Measurements from ENCODE around the gene KRT2.

Gene KRT2

DNA sequence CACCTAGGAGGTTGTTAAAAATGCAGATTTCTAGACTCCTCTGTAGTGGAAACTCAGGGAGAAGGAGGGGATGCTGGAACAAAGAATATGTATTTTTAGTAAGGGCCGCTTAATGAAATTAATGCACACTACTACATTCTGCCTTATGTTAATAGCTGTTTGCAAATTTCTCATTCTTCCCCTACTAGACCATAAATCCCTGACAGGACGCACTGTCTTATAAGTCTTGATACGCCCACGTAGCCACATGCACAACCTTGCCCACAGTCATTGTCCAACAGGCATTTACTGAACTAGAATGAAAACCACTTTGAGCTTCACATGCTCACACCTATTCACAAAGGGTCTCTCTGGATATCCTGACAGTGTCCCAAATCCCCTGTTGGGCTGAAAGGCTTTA lies 10.5 kb downstream of the KRT2 start:
- no peak for DNase-seq
- Mint-ChIP-seq H3K27me3 (peaks cover 6 to 17% of the 10 kb centered on the region in 2 donors), H3K4me1 (ENCODE audit: low read depth in 2 of 2) (peaks cover 38 to 41% of the 10 kb centered on the region in 2 donors), H3K4me3 (no peak overlapping the region), H3K9me3 (peaks cover 2 to 9% of the 10 kb centered on the region in 2 donors), H3K36me3 (ENCODE audit: insufficient read depth) (peaks cover 11% of the 10 kb centered on the region), H3K27ac (peak overlapping the region; percentile 78 to 97)
- no peak for ATAC-seq (replicated peaks)

DNA sequence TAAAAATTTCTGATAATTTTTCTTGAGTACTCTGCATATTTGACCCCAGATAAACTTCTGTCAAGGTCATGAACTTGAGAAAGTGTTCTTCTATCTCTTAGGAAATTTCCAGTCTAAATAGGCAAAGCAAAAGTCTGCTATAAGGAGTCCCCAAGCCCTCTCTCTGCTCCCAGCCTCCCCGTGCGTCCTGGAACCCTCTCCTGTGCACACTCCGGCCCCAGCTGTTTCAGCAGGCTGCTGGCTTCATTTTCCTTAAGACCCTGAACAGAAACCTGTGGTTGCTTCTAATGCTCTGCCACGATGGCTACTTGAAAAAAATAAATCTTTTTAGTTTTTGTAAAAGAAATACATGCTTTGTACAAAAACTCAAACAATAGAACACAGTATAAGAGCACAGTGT lies 14.7 kb downstream of the KRT2 start:
- Mint-ChIP-seq H3K4me3 (no peak overlapping the region), H3K9me3 (no peaks in the 10 kb centered on the region), H3K27me3 (peaks cover 6 to 39% of the 10 kb centered on the region in 2 donors), H3K36me3 (ENCODE audit: insufficient read depth) (no peaks in the 10 kb centered on the region), H3K4me1 (ENCODE audit: low read depth in 2 of 2) (peaks cover 22 to 33% of the 10 kb centered on the region in 2 donors), H3K27ac (peak overlapping the region in 1 of 2 donors; percentile 26)
- DNase-seq, result no peak
- ATAC-seq (replicated peaks), result no peak

DNA sequence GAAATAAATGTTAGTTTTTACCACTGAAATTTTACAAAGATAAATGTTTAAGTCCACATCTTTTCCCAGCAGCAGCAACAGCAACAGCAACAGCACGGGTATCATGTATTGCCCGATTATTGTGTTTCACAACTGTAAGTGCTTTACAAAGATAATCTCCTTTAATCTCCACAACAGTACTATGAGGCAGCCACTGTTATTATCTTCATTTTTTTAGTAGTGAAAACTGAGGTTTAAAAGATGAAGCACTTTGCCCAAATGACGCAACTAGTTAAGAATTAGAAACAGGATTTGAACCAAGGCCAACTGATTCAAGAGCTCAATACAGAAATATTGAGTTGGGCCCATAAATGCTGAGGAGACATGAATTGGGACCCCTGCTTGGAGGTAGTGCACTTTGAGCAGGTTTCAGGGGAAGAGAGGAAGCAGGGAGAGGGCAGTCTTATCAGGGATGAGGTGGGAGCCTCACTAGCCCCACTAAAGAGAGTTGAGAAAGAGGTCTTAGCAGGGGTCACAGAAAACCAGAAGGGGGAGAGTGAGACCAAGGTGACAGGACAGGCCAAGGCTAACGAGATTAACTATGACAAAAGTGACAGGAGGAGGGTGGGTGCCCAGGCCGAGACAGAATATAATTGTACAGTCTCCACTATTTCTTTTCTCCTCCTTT lies 15.3 kb downstream of the KRT2 start:
- ATAC-seq (replicated peaks) (no peak), DNase-seq (no peak)
- Mint-ChIP-seq H3K9me3 (no peaks in the 10 kb centered on the region), H3K36me3 (ENCODE audit: insufficient read depth) (no peaks in the 10 kb centered on the region), H3K4me1 (ENCODE audit: low read depth in 2 of 2) (peaks cover 22 to 34% of the 10 kb centered on the region in 2 donors), H3K4me3 (no peak overlapping the region), H3K27me3 (peaks cover 6 to 39% of the 10 kb centered on the region in 2 donors), H3K27ac (peak overlapping the region in 1 of 2 donors; percentile 26)

DNA sequence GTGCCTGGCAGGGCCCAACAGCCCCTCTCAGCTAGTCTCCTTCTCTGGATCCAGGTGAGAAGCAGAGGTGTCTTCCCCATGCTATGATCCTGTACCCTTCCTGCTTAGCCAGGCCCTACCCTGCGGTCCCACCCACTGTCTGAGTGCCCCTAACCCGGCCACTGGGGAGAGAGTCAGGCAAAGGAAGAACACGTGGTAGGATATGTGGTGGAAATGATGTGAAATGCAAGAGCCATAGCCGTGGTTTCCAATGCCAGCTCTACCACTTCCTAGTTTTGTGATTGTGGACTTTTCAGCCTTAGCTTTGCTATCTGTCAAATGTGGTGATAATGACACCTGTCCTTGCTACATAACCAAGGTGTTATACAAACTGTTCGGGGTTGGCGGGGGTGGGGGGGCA lies 15.8 kb downstream of the KRT2 start:
- Mint-ChIP-seq H3K4me1 (ENCODE audit: low read depth in 2 of 2) (peaks cover 20 to 29% of the 10 kb centered on the region in 2 donors), H3K27ac (no peak overlapping the region), H3K27me3 (peaks cover 6 to 39% of the 10 kb centered on the region in 2 donors), H3K9me3 (no peaks in the 10 kb centered on the region), H3K36me3 (ENCODE audit: insufficient read depth) (no peaks in the 10 kb centered on the region), H3K4me3 (no peak overlapping the region)
- ATAC-seq (replicated peaks) (peak; percentile 62), DNase-seq (no peak)

DNA sequence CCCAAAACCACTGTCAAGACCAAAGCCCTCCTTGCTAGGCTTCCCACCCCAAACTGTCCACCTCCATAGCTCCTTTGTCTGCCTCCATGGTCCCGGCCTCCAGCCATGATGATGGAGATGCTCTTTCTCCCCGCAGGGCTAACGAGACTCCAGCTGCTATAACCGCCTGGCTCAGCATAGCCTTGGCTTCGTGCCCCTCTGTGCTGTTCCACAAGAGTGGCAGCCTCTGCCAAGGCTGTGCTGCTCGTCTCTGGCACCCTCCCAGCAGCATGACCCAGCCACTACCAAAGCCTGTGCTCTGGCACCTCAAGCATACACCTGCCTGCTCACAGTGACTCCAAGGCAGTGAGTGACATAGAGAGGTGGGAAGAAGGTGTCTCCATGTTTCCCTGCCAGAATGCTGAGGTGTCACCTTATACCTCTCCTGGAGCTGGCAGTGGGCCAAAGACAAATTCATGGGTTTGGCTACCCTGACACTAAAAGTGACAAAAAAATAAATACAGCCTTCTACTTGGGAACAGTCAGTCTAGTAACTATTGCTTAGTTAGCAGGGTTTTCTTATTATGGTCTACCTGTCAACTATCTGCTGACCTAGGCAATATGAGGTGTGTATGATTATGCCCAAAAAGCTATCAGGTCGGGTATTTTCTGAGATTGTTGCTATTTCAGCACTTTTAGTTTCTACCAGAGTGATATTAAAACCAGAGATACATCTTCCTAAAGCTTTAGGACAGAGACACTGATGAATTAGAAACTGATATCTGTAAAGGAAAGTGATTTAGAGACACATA lies 17.6 kb downstream of the KRT2 start:
- H3K27ac Mint-ChIP-seq, result peak overlapping the region in 1 of 2 donors; percentile 20
- H3K9me3 Mint-ChIP-seq, result no peaks in the 10 kb centered on the region
- peak overlapping the region in 1 of 2 donors; percentile 28 for H3K4me3 Mint-ChIP-seq
- H3K36me3 Mint-ChIP-seq (ENCODE audit: insufficient read depth), result no peaks in the 10 kb centered on the region
- DNase-seq, result no peak
- peaks cover 6 to 49% of the 10 kb centered on the region in 2 donors for H3K27me3 Mint-ChIP-seq
- no peak for ATAC-seq (replicated peaks)
- peaks cover 30 to 41% of the 10 kb centered on the region in 2 donors for H3K4me1 Mint-ChIP-seq (ENCODE audit: low read depth in 2 of 2)

DNA sequence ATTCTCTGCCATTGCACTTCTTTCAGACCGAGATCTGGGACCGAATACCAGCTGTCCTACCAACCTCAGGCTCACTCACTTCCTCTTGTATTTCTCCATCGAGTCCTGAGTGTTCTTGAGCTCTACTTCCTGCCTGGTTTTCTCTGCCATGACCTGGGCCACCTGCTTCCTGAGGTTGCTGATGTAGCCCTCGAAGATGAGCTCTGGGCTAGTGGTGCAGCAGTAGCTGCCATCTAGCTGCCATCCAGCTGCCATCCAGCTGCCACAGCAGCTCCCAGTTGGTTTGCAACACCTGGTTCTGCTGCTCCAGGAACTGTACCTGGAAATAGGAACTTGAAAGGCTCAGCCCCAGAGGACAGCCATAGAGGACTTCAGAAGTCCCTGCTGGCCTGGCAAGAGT lies 18.6 kb downstream of the KRT2 start:
- no peaks in the 10 kb centered on the region for H3K9me3 Mint-ChIP-seq
- DNase-seq, result no peak
- no peaks in the 10 kb centered on the region for H3K36me3 Mint-ChIP-seq (ENCODE audit: insufficient read depth)
- H3K4me3 Mint-ChIP-seq, result peak overlapping the region in 1 of 2 donors; percentile 10
- peak; percentile 37 for ATAC-seq (replicated peaks)
- no peak overlapping the region for H3K27ac Mint-ChIP-seq
- H3K4me1 Mint-ChIP-seq (ENCODE audit: low read depth in 2 of 2), result peaks cover 30 to 44% of the 10 kb centered on the region in 2 donors
- H3K27me3 Mint-ChIP-seq, result peaks cover 3 to 53% of the 10 kb centered on the region in 2 donors

DNA sequence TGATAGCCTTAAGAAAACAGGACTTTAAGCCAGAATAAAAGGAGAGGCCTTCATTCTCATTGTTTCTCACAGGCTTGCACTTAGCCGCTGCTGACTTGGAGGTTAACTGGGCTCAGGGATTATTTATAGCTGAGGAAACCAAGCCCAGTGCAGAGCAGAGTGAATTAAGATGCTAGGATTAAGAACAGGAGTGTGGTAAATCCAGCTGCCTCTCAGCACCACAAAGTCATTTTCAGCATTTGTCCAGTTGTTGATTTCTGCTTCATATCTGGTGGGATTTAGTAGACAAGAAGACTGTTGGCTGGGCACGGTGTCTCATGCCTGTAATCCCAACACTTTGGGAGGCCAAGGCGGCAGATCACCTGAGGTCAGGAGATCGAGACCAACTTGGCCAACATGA lies 19.4 kb downstream of the KRT2 start:
- Mint-ChIP-seq H3K27me3 (peaks cover 0 to 57% of the 10 kb centered on the region in 2 donors), H3K36me3 (ENCODE audit: insufficient read depth) (no peaks in the 10 kb centered on the region), H3K27ac (peak overlapping the region in 1 of 2 donors; percentile 35), H3K4me3 (no peak overlapping the region), H3K4me1 (ENCODE audit: low read depth in 2 of 2) (peaks cover 30 to 46% of the 10 kb centered on the region in 2 donors), H3K9me3 (no peaks in the 10 kb centered on the region)
- DNase-seq, result no peak
- ATAC-seq (replicated peaks), result no peak

DNA sequence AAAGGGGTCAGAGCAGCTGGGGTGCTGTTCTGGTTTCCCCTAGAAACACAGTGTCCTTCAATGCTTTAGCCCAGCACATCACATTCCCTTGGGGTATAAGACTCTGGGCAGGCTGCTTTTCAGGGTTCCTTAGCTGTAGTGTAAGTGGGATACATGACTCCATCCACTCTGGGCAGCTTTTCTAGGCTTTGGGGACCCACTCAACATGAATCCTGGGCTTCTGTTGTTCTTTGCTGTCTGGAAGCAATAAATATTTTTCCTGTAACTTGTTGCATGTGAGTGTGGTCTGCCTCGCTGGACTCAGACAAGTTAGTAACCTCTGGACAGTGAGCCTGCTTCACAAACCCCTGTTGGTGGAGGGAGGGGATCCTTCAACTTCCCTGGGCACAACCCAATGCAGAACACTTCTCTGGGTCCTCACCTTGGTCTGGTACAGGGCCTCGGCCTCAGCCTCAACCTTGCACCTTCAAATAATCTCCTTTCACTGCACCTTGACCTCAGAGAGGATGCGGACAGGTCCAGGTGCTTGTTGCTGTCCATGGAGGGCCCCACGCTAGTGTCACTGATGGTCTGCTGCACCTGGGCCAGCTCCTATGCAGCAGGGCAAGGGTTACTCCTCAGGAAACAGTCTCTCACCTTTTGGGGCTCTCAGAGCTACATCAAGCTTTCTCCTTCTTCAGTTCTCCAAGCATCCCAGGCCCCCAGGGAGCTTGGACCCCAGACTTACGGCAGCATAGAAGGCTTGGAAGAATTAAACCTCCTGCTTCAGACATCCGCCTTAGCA lies 20.1 kb downstream of the KRT2 start:
- Mint-ChIP-seq H3K27ac (no peak overlapping the region), H3K9me3 (no peaks in the 10 kb centered on the region), H3K36me3 (ENCODE audit: insufficient read depth) (no peaks in the 10 kb centered on the region), H3K27me3 (peaks cover 0 to 52% of the 10 kb centered on the region in 2 donors), H3K4me3 (peak overlapping the region in 1 of 2 donors; percentile 12), H3K4me1 (ENCODE audit: low read depth in 2 of 2) (peaks cover 32 to 49% of the 10 kb centered on the region in 2 donors)
- no peak for ATAC-seq (replicated peaks)
- no peak for DNase-seq

DNA sequence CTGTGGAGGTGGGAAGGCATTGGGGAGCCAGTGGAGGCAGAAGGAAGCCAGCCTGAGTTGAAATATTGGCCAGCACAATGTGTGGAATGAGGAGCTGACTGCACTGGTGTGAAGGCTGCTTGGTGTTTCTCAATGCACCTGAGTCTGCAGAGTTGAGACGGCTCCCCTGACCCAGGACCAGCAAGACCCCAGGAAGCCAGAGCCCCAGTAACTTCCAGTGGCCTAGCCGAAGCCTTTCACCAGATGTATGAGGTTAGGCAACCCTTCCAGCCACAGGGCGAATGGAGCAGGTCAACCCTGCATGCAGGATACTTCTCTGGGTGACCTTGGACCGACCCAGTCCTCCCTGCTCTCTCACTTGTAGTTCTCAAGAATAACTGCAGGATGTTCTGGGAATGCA lies 20.7 kb downstream of the KRT2 start:
- Mint-ChIP-seq H3K4me1 (ENCODE audit: low read depth in 2 of 2) (peaks cover 32 to 50% of the 10 kb centered on the region in 2 donors), H3K4me3 (no peak overlapping the region), H3K36me3 (ENCODE audit: insufficient read depth) (no peaks in the 10 kb centered on the region), H3K9me3 (no peaks in the 10 kb centered on the region), H3K27me3 (peaks cover 0 to 46% of the 10 kb centered on the region in 2 donors), H3K27ac (peak overlapping the region in 1 of 2 donors; percentile 42)
- ATAC-seq (replicated peaks) (no peak), DNase-seq (no peak)

DNA sequence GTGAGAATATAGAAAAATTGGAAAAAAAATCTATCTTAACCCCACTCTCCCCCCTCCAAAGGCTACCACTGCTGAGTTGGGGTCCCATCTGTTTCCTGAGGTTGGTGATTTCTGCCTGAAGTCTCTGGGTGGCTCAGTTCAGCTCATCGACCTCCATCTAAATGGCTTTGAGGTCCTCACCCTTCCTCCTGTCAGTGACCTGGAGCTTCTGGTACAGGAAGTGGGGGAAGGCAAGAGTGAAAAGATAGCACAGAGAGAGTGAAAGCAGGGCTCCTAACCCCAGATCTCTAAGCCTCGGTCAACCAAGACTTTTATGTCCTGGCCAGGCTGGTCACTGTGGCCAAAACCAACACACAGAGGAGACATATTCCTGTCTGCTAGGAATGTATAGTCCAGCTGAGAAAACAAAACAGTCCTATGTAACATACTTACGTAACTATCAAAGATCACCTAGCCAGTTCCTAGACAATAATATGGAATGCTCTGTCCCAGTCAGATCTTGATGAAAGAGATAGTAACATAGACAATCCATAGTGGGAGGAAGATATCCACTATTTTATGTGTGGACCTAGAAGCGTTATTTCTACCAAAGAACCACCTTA lies 21.3 kb downstream of the KRT2 start:
- Mint-ChIP-seq H3K4me1 (ENCODE audit: low read depth in 2 of 2) (peaks cover 29 to 46% of the 10 kb centered on the region in 2 donors), H3K27ac (peak overlapping the region; percentile 13 to 42)
- no peak for DNase-seq

DNA sequence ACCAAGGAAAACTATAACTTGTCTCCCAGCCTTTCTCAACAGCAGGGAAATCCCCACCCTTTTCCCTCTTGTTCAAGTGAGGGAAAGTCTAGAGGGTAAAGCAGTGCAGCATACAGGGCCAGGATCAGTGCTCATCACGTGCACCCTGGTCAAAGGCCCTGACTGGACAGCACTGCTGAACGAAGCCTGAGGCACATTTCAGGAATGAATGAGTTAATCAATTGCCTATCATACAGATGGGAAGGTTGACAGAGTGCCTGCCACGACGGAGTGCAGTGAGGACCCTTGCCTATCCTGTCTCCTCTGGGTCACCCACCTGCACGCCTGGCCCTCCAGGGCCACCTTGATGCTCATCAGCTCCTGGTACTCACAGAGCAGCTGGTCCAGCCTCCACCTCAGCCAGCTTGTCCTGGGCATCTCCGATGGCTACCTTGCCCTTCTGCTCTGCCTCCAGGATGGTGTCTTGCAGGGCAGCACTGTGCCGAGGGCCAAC lies 22.0 kb downstream of the KRT2 start:
- peaks cover 29 to 46% of the 10 kb centered on the region in 2 donors for H3K4me1 Mint-ChIP-seq (ENCODE audit: low read depth in 2 of 2)
- DNase-seq (no peak), ATAC-seq (replicated peaks) (no peak)
- peak overlapping the region in 1 of 2 donors; percentile 64 for H3K4me3 Mint-ChIP-seq
- H3K9me3 Mint-ChIP-seq, result no peaks in the 10 kb centered on the region
- no peaks in the 10 kb centered on the region for H3K36me3 Mint-ChIP-seq (ENCODE audit: insufficient read depth)
- H3K27ac Mint-ChIP-seq, result peak overlapping the region; percentile 13 to 42
- H3K27me3 Mint-ChIP-seq, result peaks cover 0 to 38% of the 10 kb centered on the region in 2 donors

More for the DNA sequence above, 21.3 kb downstream of the KRT2 start:
- Mint-ChIP-seq H3K27me3 (peaks cover 0 to 40% of the 10 kb centered on the region in 2 donors), H3K9me3 (no peaks in the 10 kb centered on the region), H3K36me3 (ENCODE audit: insufficient read depth) (no peaks in the 10 kb centered on the region), H3K4me3 (peak overlapping the region in 1 of 2 donors; percentile 64)
- ATAC-seq (replicated peaks), result no peak

DNA sequence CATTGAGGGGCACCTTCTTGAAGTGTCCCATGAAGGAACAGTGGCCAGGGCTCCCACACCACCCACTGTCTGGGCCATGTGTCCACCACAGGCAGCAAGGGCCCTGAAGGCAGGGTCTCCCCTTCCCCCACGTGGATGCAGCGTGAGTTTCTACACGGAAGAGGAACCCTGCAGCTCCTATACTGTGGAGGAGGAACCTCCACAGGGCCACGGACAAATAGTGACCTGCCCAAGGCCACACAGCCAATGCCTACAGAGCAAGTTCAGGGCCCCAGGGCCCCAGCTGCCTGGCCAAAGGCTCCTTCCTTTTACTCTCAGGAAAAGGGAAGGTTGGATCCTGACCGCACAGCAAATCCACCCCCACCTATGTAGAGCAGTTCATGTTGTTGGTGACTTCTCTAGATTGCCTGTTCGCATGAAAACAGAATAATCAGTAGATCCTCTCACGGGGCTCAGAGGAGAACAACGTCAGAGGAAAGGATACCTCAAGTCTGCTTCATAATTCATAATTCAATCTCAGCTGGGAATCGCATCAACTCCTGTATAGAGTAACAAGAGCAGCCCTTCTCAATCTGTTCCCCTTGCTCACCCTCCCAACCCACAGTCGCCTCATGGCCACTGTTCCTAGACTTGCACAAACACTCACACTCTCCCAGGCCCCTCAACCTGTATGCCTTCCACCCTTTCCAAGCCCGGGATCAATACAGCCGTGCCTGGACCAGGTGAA lies 22.6 kb downstream of the KRT2 start:
- H3K4me3 Mint-ChIP-seq, result peak overlapping the region in 1 of 2 donors; percentile 64
- peaks cover 29 to 46% of the 10 kb centered on the region in 2 donors for H3K4me1 Mint-ChIP-seq (ENCODE audit: low read depth in 2 of 2)
- peaks cover 0 to 35% of the 10 kb centered on the region in 2 donors for H3K27me3 Mint-ChIP-seq
- H3K27ac Mint-ChIP-seq, result no peak overlapping the region
- ATAC-seq (replicated peaks), result no peak
- H3K9me3 Mint-ChIP-seq, result no peaks in the 10 kb centered on the region
- no peak for DNase-seq
- no peaks in the 10 kb centered on the region for H3K36me3 Mint-ChIP-seq (ENCODE audit: insufficient read depth)

Measured in effector memory CD8-positive, alpha-beta T cell (primary cell).